SK-N-SH treated with all-trans-retinoic acid at 6 μM for 48 hours (cell line): ENCODE results near the gene TAF1B.

Experiments used
- PPARA ChIP-seq: fragments of 250-450 bp; sonication (Bioruptor Pico); IDR thresholded peaks from 2 replicates; pipeline ENCODE4 v1.5.0; 2020; ENCODE audit warnings: mild to moderate bottlenecking, borderline replicate concordance
- TCF4 ChIP-seq: fragments of 250-450 bp; sonication (Bioruptor Pico); IDR thresholded peaks from 2 replicates; pipeline ENCODE4 v1.8.0; 2021; ENCODE audit warnings: mild to moderate bottlenecking, moderate library complexity, borderline replicate concordance
- TOX ChIP-seq: fragments of 250-450 bp; sonication (Bioruptor Pico); IDR thresholded peaks from 2 replicates; pipeline ENCODE4 v1.8.0; 2021; ENCODE audit warnings: mild to moderate bottlenecking, moderate library complexity, borderline replicate concordance
- TSHZ2 ChIP-seq: fragments of 250-450 bp; sonication (Bioruptor Pico); IDR thresholded peaks from 2 replicates; pipeline ENCODE4 v1.5.0; 2020; ENCODE audit warnings: mild to moderate bottlenecking, moderate library complexity
- ZFP3 ChIP-seq: fragments of 250-450 bp; sonication (Bioruptor Pico); IDR thresholded peaks from 2 replicates; pipeline ENCODE4 v1.5.0; 2020; ENCODE audit warnings: mild to moderate bottlenecking, moderate library complexity
- ZFP30 ChIP-seq: fragments of 450-650 bp; formaldehyde crosslinking; IDR thresholded peaks from 2 replicates; pipeline ENCODE4 v1.5.0; 2022; ENCODE audit warnings: mild to moderate bottlenecking, moderate library complexity
- TF ChIP-seq, protein P1 (sequence below): fragments of 250-450 bp; sonication (Bioruptor Pico); IDR thresholded peaks from 2 replicates; pipeline ENCODE4 v1.8.0; 2020; ENCODE audit warnings: mild to moderate bottlenecking, moderate library complexity, borderline replicate concordance

- TF ChIP-seq TCF4 (CRISPR knock-in tag) (no peak), TOX (CRISPR knock-in tag) (no peak), ZFP3 (no peak), TSHZ2 (CRISPR knock-in tag) (no peak), ZFP30 (no peak), PPARA (CRISPR knock-in tag) (no peak)
- TF ChIP-seq, protein P1, sequence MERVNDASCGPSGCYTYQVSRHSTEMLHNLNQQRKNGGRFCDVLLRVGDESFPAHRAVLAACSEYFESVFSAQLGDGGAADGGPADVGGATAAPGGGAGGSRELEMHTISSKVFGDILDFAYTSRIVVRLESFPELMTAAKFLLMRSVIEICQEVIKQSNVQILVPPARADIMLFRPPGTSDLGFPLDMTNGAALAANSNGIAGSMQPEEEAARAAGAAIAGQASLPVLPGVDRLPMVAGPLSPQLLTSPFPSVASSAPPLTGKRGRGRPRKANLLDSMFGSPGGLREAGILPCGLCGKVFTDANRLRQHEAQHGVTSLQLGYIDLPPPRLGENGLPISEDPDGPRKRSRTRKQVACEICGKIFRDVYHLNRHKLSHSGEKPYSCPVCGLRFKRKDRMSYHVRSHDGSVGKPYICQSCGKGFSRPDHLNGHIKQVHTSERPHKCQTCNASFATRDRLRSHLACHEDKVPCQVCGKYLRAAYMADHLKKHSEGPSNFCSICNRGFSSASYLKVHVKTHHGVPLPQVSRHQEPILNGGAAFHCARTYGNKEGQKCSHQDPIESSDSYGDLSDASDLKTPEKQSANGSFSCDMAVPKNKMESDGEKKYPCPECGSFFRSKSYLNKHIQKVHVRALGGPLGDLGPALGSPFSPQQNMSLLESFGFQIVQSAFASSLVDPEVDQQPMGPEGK = no peak
These were observed 23.7 kb upstream of the TAF1B start for GRCh38 chr2:9819551-9819950.
